ENCODE data around the gene MACROD2.

MACROD2 gene

GRCh38 chr20:15917283-15917682 is 1922.0 kb downstream of the MACROD2 start:
- no peak overlapping the region for H3K4me3 ChIP-seq (ENCODE audit: low read length)
- DNase-seq (ENCODE audit: low read depth, low spot score) = no peak

- no peak overlapping the region for H3K4me3 ChIP-seq (ENCODE audit: low read length)
- no peak for DNase-seq (ENCODE audit: low read depth, low spot score)
These were observed 1923.3 kb downstream of the MACROD2 start for GRCh38 chr20:15918631-15919030.

GRCh38 chr20:15919118-15919517 is 1923.8 kb downstream of the MACROD2 start:
- DNase-seq (ENCODE audit: low read depth, low spot score) = peak; percentile 83
- H3K4me3 ChIP-seq (ENCODE audit: low read length) = no peak overlapping the region

- no peak for DNase-seq (ENCODE audit: low read depth, low spot score)
- H3K4me3 ChIP-seq (ENCODE audit: low read length) = no peak overlapping the region
These were observed 1926.6 kb downstream of the MACROD2 start for GRCh38 chr20:15921930-15922329.

GRCh38 chr20:15922556-15922955 is 1927.2 kb downstream of the MACROD2 start:
- DNase-seq (ENCODE audit: low read depth, low spot score) = no peak
- no peak overlapping the region for H3K4me3 ChIP-seq (ENCODE audit: low read length)

GRCh38 chr20:15923030-15923776 is 1927.9 kb downstream of the MACROD2 start:
- H3K4me3 ChIP-seq (ENCODE audit: low read length) = no peak overlapping the region
- no peak for DNase-seq (ENCODE audit: low read depth, low spot score)

GRCh38 chr20:15924556-15924955 is 1929.2 kb downstream of the MACROD2 start:
- H3K4me3 ChIP-seq (ENCODE audit: low read length) = no peak overlapping the region
- DNase-seq (ENCODE audit: low read depth, low spot score) = no peak

- DNase-seq (ENCODE audit: low read depth, low spot score) = no peak
- no peak overlapping the region for H3K4me3 ChIP-seq (ENCODE audit: low read length)
These were observed 1930.1 kb downstream of the MACROD2 start for GRCh38 chr20:15925376-15925775.

GRCh38 chr20:15927893-15928650 is 1932.8 kb downstream of the MACROD2 start:
- H3K4me3 ChIP-seq (ENCODE audit: low read length) = no peak overlapping the region
- DNase-seq (ENCODE audit: low read depth, low spot score) = no peak

- DNase-seq (ENCODE audit: low read depth, low spot score) = no peak
- no peak overlapping the region for H3K4me3 ChIP-seq (ENCODE audit: low read length)
These were observed 1933.6 kb downstream of the MACROD2 start for GRCh38 chr20:15928946-15929345.

GRCh38 chr20:15930311-15931305 is 1935.3 kb downstream of the MACROD2 start:
- no peak overlapping the region for H3K4me3 ChIP-seq (ENCODE audit: low read length)
- DNase-seq (ENCODE audit: low read depth, low spot score) = peak; percentile 14

- no peak for DNase-seq (ENCODE audit: low read depth, low spot score)
These were observed 1936.6 kb downstream of the MACROD2 start for GRCh38 chr20:15931897-15932296.

GRCh38 chr20:15937179-15937578 is 1941.9 kb downstream of the MACROD2 start:
- no peak overlapping the region for H3K4me3 ChIP-seq (ENCODE audit: low read length)

More at GRCh38 chr20:15931897-15932296, 1936.6 kb downstream of the MACROD2 start:
- H3K4me3 ChIP-seq (ENCODE audit: low read length) = no peak overlapping the region

GRCh38 chr20:15938847-15939246 is 1943.5 kb downstream of the MACROD2 start:
- no peak overlapping the region for H3K4me3 ChIP-seq (ENCODE audit: low read length)
- DNase-seq (ENCODE audit: low read depth, low spot score) = no peak

More at GRCh38 chr20:15937179-15937578, 1941.9 kb downstream of the MACROD2 start:
- no peak for DNase-seq (ENCODE audit: low read depth, low spot score)

- H3K4me3 ChIP-seq (ENCODE audit: low read length) = no peak overlapping the region
- no peak for DNase-seq (ENCODE audit: low read depth, low spot score)
These were observed 1944.8 kb downstream of the MACROD2 start for GRCh38 chr20:15940127-15940526.

- DNase-seq (ENCODE audit: low read depth, low spot score) = no peak
- H3K4me3 ChIP-seq (ENCODE audit: low read length) = no peak overlapping the region
These were observed 1946.8 kb downstream of the MACROD2 start for GRCh38 chr20:15942130-15942529.

GRCh38 chr20:15945289-15945688 is 1950.0 kb downstream of the MACROD2 start:
- no peak overlapping the region for H3K4me3 ChIP-seq (ENCODE audit: low read length)
- no peak for DNase-seq (ENCODE audit: low read depth, low spot score)

GRCh38 chr20:15949391-15949790 is 1954.1 kb downstream of the MACROD2 start:
- H3K4me3 ChIP-seq (ENCODE audit: low read length) = no peak overlapping the region

GRCh38 chr20:15951658-15952057 is 1956.3 kb downstream of the MACROD2 start:
- no peak overlapping the region for H3K4me3 ChIP-seq (ENCODE audit: low read length)
- no peak for DNase-seq (ENCODE audit: low read depth, low spot score)

More at GRCh38 chr20:15949391-15949790, 1954.1 kb downstream of the MACROD2 start:
- DNase-seq (ENCODE audit: low read depth, low spot score) = no peak

Data from Jurkat, Clone E6-1 (cell line).